GM12801 (cell line): ENCODE data around the gene ANG.

Experiments
- TF ChIP-seq, protein P1 (sequence below): IDR thresholded peaks from one replicate; pipeline ENCODE4 v1.5.1; 2011; ENCODE audit warnings: control low read depth; ENCODE audit not compliant: insufficient read length; ENCODE audit errors: extremely low read depth

Gene ANG

DNA sequence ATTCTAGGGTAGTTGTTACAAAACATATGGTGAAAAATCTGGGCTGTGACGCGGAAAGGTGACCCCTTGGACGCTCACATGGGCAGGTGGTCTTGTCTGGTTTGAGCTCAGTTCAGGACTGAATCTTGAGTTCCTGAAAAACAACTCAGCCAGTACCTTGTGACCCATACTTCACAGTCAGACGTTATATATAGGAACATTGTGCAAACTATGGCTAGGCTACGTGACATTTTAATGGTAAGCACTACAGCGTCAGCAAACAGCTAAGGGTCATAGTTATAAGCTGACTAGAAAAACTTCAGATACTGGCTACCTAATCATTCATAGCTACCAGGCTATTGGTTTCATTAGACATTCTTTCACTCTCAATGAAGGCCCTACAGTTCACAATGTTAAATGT lies 42.3 kb downstream of the ANG start:
- TF ChIP-seq, protein P1, sequence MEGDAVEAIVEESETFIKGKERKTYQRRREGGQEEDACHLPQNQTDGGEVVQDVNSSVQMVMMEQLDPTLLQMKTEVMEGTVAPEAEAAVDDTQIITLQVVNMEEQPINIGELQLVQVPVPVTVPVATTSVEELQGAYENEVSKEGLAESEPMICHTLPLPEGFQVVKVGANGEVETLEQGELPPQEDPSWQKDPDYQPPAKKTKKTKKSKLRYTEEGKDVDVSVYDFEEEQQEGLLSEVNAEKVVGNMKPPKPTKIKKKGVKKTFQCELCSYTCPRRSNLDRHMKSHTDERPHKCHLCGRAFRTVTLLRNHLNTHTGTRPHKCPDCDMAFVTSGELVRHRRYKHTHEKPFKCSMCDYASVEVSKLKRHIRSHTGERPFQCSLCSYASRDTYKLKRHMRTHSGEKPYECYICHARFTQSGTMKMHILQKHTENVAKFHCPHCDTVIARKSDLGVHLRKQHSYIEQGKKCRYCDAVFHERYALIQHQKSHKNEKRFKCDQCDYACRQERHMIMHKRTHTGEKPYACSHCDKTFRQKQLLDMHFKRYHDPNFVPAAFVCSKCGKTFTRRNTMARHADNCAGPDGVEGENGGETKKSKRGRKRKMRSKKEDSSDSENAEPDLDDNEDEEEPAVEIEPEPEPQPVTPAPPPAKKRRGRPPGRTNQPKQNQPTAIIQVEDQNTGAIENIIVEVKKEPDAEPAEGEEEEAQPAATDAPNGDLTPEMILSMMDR = no peak

DNA sequence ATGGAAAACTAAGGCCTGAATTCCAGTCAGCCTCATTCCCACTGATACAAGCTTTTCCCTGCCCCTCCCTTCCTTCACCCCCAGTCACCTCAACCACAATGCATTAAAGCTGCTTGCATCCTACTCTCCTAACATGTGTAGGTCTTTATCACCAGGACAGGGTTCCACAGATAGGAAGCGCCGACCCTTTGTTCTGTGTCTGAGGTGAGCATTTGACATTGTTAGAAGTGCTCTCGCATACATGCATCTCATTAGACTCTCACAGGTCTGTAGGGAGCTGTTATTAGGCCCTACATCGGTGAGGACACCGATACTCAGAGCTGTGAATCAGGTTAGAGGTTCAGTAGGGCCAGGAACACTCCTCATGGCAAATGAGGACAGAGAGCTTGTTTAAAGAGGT lies 43.9 kb downstream of the ANG start:
- TF ChIP-seq, protein P1 = no peak

DNA sequence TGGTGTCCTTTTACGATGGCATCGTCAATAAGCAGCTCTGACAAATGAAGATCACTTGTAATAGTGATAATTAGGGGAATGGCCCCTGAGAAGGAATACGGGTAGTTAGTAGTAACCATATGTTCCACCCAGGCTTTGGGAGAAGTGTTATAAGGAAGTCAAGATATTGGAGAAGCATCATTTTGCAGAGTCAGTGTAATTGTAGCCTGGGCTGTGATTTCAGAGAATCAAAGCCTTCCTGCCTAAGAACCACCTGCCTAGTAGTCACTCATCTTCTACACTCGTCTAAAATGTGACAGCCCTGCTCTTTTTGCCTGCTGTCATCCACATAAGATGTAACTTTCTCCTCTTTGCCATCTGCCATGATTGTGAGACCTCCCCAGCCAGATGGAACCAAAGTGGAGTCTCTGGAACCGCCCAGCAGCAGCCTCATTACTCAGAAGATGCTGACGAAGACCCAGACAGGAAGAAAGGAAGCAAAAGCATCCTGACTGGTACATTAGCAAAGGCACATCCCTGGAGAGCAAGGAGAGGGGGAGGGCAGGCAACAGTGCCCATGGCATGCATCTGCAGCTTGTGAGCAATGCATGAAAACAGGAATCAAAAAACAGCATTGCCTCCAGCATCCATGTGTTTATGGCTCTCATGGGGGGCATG lies 44.5 kb downstream of the ANG start:
- TF ChIP-seq, protein P1 = no peak

DNA sequence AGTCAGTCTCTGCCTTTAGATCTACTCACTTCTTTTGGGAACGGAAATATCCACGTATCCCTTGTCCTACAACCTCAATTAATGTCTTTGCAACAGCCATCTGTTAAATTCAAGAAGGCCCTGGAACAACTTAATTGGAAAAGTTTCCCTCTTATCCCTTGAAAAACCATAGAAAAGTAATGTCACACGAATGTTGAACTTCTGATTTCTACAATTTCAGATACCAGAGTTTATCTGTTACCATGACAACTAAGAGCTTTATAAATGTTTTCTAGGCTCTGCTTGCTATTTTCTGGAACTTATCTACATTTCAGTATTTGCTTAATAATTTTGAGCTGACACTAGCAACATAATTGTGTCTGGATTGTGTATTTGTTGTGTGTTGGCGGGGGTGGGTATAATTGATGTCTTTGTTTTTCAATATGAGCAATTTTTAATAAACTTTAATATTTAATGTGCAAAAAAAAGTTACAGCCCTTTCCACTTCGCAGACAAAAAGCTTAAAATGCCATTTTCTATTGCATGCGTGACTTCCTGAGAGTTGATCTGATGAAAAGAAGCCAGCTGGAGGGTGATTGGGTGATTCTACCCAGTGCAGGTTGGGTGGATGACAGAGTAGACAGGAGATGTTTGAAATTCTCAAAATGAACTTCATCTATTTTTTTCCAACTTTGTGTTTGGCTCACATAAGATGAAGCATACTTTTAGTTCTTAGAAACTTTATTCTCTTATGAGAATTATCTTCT lies 45.3 kb downstream of the ANG start:
- TF ChIP-seq, protein P1 = no peak

DNA sequence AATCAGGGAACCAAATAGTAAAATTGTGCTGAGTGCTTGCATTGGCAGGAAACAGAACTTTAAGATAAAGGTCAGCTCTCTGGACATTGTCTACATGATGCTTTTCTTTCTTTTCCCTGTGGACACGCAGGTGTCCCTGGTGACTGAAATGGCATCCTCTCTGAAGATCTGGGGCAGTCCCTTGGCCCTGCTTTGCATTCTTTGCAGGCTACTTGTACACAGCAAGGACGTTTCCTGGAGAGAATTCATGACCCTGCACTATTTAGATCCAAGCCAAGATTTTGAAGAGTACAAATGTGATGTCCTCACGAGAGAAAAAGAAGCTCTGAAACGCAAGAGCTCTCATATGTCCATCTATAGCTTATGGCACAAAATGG lies 45.9 kb downstream of the ANG start:
- TF ChIP-seq, protein P1 = no peak

DNA sequence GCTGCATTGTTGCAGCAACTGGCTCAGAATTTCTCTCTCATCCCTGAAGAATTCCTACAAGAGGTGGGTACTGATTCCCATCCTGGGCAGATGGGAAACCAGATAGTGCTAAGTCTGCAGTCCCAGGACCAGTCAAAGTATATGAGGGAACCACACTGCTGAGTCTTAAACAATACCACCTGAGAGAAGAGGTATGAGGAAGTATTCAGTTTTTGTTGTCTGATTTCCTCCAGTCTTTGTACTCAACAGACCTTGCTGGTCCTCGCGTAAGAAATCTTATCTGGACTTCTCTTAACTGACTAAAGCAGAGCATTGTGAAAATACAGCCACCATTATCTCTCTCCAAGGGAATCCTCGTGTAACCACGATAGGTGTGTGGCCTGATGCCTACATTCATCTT lies 53.6 kb downstream of the ANG start:
- TF ChIP-seq, protein P1 = no peak

DNA sequence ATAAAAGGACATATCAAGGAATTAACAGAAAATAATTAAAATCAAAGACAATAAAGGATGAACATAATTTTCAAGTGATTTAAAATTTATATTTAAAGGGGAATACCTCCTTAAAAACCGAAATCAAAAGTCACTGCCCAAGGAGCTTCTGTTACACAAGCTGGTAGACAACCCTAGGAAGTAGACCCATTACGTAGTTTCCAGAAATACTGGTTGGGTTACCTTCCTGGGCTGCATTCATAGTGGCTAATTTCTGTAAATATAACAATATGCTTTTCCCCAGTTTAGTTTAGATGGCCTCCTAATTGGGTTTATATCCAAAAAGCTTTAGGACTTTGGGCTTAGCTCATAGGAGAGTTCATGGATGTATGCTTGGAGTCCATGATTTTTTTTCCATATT lies 55.0 kb downstream of the ANG start:
- TF ChIP-seq, protein P1 = no peak
